DOHH2 (cell line): ENCODE results near the gene ZNF214.

Source experiments
- CTCF ChIP-seq: fragments of 200-600 bp; sonication (generic); IDR thresholded peaks from one replicate; pipeline ENCODE4 v1.5.1; 2014; ENCODE audit warnings: antibody characterized with exemption, mild to moderate bottlenecking, low read depth, low read length; ENCODE audit not compliant: poor library complexity, severe bottlenecking
- EZH2phosphoT487 ChIP-seq: fragments of 200-600 bp; sonication (generic); IDR thresholded peaks from 2 replicates; pipeline ENCODE4 v1.6.1; 2017; ENCODE audit warnings: borderline replicate concordance, mild to moderate bottlenecking, antibody characterized with exemption, low read length, moderate library complexity, mixed read lengths

- no peak for TF ChIP-seq CTCF
- TF ChIP-seq EZH2phosphoT487 = no peak
Observed at GRCh38 chr11:7028141-7028540, 8.0 kb upstream of the ZNF214 start.
